Nephron progenitor cell (in vitro differentiated cells): ENCODE measurements around the gene DHFR.

Experiments used
- DNase-seq: peaks from one replicate; pipeline ENCODE4 v3.0.0; 2021
- H3K27ac Mint-ChIP-seq: 2 replicates; pipeline ENCODE4 v1.8.0; 2021; ENCODE audit warnings: mild to moderate bottlenecking, moderate library complexity, mixed read lengths
- H3K27me3 Mint-ChIP-seq: 2 replicates; pipeline ENCODE4 v1.8.0; 2021; ENCODE audit warnings: mild to moderate bottlenecking, low read depth, mixed read lengths; ENCODE audit not compliant: poor library complexity
- H3K36me3 Mint-ChIP-seq: 2 replicates; pipeline ENCODE4 v1.8.0; 2021; ENCODE audit warnings: low read depth, mixed read lengths
- H3K4me1 Mint-ChIP-seq: 2 replicates; pipeline ENCODE4 v1.8.0; 2021; ENCODE audit warnings: mixed read lengths
- H3K4me3 Mint-ChIP-seq: 2 replicates; pipeline ENCODE4 v1.8.0; 2021; ENCODE audit warnings: mild to moderate bottlenecking, moderate library complexity, mixed read lengths
- H3K9me3 Mint-ChIP-seq: 2 replicates; pipeline ENCODE4 v1.8.0; 2021; ENCODE audit warnings: mild to moderate bottlenecking, moderate library complexity, mixed read lengths
- TF ChIP-seq, protein P1 (sequence below): fragments of 200-600 bp; sonication (generic); IDR thresholded peaks from 2 replicates; pipeline ENCODE4 v1.5.0; 2021; ENCODE audit warnings: antibody characterized with exemption

Gene DHFR

DNA sequence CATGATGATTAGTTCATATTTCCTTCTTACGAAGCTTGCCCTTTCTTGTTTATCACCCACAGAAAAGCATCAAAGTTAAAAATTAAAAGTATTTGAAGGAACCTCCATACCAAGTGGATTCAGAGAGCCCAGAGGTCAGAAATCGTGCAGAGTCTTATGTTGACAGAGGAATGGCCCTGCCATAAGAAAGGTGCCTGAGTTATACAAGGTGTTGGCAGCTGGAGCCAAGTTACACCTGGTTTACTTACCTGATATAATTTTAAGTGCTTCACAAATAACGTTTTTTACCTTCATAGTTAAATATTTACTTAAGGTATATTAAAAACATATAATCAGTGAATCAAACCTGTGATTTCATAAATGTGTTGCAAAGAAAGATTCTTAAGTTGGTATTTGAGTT lies 42.3 kb upstream of the DHFR start:
- Mint-ChIP-seq H3K36me3 (peaks cover 5% of the 10 kb centered on the region), H3K9me3 (no peaks in the 10 kb centered on the region), H3K4me1 (peaks cover 9% of the 10 kb centered on the region), H3K27ac (no peak overlapping the region), H3K27me3 (no peaks in the 10 kb centered on the region), H3K4me3 (no peak overlapping the region)
- TF ChIP-seq, protein P1, sequence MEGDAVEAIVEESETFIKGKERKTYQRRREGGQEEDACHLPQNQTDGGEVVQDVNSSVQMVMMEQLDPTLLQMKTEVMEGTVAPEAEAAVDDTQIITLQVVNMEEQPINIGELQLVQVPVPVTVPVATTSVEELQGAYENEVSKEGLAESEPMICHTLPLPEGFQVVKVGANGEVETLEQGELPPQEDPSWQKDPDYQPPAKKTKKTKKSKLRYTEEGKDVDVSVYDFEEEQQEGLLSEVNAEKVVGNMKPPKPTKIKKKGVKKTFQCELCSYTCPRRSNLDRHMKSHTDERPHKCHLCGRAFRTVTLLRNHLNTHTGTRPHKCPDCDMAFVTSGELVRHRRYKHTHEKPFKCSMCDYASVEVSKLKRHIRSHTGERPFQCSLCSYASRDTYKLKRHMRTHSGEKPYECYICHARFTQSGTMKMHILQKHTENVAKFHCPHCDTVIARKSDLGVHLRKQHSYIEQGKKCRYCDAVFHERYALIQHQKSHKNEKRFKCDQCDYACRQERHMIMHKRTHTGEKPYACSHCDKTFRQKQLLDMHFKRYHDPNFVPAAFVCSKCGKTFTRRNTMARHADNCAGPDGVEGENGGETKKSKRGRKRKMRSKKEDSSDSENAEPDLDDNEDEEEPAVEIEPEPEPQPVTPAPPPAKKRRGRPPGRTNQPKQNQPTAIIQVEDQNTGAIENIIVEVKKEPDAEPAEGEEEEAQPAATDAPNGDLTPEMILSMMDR, result no peak
- DNase-seq, result no peak

GRCh38 chr5:80696450-80696849 lies 41.7 kb upstream of the DHFR start:
- H3K4me1 Mint-ChIP-seq, result peaks cover 3% of the 10 kb centered on the region
- peaks cover 5% of the 10 kb centered on the region for H3K36me3 Mint-ChIP-seq
- no peaks in the 10 kb centered on the region for H3K9me3 Mint-ChIP-seq
- H3K4me3 Mint-ChIP-seq, result no peak overlapping the region
- H3K27me3 Mint-ChIP-seq, result no peaks in the 10 kb centered on the region
- peak overlapping the region; percentile 15 for H3K27ac Mint-ChIP-seq
- DNase-seq, result no peak
- TF ChIP-seq, protein P1, result no peak

DNA sequence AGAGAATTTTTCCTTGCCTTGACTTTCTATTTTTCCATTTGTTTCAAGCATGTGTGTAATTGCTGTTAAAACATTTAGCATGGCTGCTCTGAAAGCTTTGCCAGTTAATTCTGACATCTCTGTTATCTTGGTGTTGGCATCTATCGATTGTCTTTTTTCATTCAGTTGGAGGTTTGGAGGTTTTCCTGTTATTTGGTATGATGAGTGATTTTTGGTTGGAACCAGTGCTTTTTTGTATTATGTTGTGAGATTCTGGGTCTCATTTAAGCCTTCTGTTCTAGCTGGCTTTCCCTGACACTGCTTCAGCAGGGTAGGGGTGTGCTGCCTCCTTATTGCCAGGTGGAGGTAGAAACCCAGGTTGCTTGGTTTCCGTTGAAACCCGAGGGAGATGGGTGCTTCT lies 40.9 kb upstream of the DHFR start:
- Mint-ChIP-seq H3K4me3 (no peak overlapping the region), H3K9me3 (no peaks in the 10 kb centered on the region), H3K27ac (no peak overlapping the region), H3K4me1 (no peaks in the 10 kb centered on the region), H3K36me3 (peaks cover 5% of the 10 kb centered on the region), H3K27me3 (no peaks in the 10 kb centered on the region)
- TF ChIP-seq, protein P1, result no peak
- no peak for DNase-seq

DNA sequence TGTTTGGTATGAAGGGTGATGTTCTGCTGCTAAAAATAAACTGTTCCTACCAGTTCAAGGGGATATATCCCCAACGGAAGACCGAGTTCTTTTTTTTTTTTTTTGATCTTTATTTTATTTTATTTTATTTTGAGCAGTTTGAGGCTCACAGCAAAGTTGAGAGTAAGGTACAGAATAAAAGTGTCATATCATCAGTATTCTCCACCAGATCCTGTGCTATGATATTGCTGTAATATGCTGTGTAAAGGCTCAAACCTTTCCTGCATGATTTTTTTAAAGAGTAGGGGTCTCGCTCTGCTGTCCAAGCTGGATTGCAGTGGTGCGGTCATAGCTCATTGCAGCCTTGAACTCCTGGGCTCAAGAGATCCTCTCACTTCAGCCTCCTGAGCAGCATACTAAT lies 34.8 kb upstream of the DHFR start:
- TF ChIP-seq, protein P1, result no peak
- DNase-seq, result no peak
- Mint-ChIP-seq H3K27ac (no peak overlapping the region), H3K27me3 (peaks cover 2% of the 10 kb centered on the region), H3K4me3 (no peak overlapping the region), H3K4me1 (no peaks in the 10 kb centered on the region), H3K9me3 (peaks cover under 1% of the 10 kb centered on the region), H3K36me3 (peaks cover 28% of the 10 kb centered on the region)

DNA sequence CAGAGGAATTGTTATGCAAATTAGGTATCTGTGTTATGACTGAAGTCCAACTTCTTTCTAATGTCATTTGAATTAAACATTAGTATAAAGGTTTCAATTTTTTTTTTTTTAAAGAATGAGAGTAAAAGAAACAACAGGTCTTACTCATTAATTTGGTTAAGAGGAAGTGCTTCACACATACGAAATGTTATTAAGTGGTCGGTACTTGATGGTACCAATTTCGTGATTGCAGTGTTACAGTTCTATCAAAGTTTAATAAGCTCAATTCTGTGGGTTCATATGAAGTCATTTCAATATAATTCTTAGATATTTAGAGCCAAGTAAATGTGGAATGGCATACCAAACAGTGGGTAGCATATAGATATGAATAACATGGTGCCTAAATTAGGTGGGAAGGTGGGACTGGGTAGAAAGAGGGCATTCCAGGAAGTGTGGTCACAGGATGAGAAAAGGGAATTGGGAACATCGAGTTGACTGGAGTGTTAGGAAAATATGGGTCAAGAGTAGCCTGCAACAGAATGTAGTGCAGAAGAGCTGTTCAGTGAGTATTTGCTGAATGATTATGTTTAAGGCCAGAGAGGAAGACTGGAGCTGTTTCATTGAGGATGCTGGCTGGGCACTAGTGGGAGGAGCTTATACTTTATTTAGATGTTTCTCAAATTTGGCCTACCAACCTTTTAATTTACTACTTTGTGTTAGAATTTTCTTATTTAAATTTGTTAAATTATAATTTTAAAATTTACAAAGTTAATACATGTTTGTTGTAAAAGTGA lies 34.1 kb upstream of the DHFR start:
- Mint-ChIP-seq H3K4me3 (no peak overlapping the region), H3K27ac (no peak overlapping the region), H3K9me3 (peaks cover 9% of the 10 kb centered on the region), H3K36me3 (peaks cover 36% of the 10 kb centered on the region), H3K4me1 (no peaks in the 10 kb centered on the region), H3K27me3 (peaks cover 2% of the 10 kb centered on the region)
- TF ChIP-seq, protein P1, result no peak
- DNase-seq, result no peak

DNA sequence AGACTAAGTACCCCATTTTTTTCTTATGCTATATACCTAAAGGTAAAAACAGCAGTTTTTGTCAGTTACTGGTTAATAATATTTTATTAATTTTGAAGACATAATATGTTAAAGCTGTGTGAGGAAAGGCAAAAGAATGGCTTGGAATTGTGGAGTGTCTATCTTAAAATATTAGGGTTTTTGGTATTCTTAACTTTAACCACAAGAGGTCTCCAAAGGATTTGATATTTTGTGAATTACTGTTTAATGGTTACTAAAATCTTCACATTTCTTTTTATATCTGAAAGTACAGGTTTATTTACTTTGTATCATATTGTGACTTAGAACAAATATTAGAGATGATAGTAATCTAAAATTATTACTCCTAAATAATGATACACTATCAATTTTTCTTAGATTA lies 32.0 kb upstream of the DHFR start:
- no peak for DNase-seq

More for the DNA sequence above, 32.0 kb upstream of the DHFR start:
- H3K36me3 Mint-ChIP-seq, result peaks cover 56% of the 10 kb centered on the region
- TF ChIP-seq, protein P1, result peak; percentile 42
- H3K27me3 Mint-ChIP-seq, result peaks cover 2% of the 10 kb centered on the region
- H3K4me1 Mint-ChIP-seq, result no peaks in the 10 kb centered on the region
- no peak overlapping the region for H3K27ac Mint-ChIP-seq
- no peak overlapping the region for H3K4me3 Mint-ChIP-seq
- peaks cover 19% of the 10 kb centered on the region for H3K9me3 Mint-ChIP-seq
